Fibroblast of mammary gland (primary cell): ENCODE data around the gene IGFN1.

ENCODE experiments used
- DNase-seq: peaks from one replicate; pipeline ENCODE4 v3.0.0-alpha.2; 2010; ENCODE audit warnings: low read depth
- H3K4me3 ChIP-seq: 2 replicates; pipeline ENCODE4 v1.5.1; 2011; ENCODE audit warnings: low read depth, mild to moderate bottlenecking, low read length, moderate library complexity; ENCODE audit not compliant: control insufficient read depth
- CTCF ChIP-seq: conservative IDR thresholded peaks from 2 replicates; pipeline ENCODE4 v1.5.1; 2011; ENCODE audit warnings: low read depth, low read length, inconsistent platforms; ENCODE audit not compliant: control insufficient read depth, insufficient read depth

IGFN1 gene

GRCh38 chr1:201163707-201164106, 26.9 kb upstream of the IGFN1 start:
- TF ChIP-seq CTCF, result no peak
- H3K4me3 ChIP-seq, result no peak overlapping the region
- no peak for DNase-seq

- no peak overlapping the region for H3K4me3 ChIP-seq
- no peak for TF ChIP-seq CTCF
- peak; percentile 61 for DNase-seq
These were observed 26.0 kb upstream of the IGFN1 start for GRCh38 chr1:201164645-201165044.

- no peak for TF ChIP-seq CTCF
- H3K4me3 ChIP-seq, result no peak overlapping the region
- DNase-seq, result no peak
These were observed 23.3 kb upstream of the IGFN1 start for GRCh38 chr1:201167041-201167991.

GRCh38 chr1:201169203-201169602, 21.4 kb upstream of the IGFN1 start:
- H3K4me3 ChIP-seq, result no peak overlapping the region
- no peak for TF ChIP-seq CTCF
- DNase-seq, result no peak

GRCh38 chr1:201169971-201170532, 20.6 kb upstream of the IGFN1 start:
- no peak for TF ChIP-seq CTCF
- no peak overlapping the region for H3K4me3 ChIP-seq
- no peak for DNase-seq

GRCh38 chr1:201170533-201171062, 20.0 kb upstream of the IGFN1 start:
- peak; percentile 90 for DNase-seq
- H3K4me3 ChIP-seq, result peak overlapping the region; percentile 58
- no peak for TF ChIP-seq CTCF
